NCI-H128 (cell line): Measurements from ENCODE around the gene VPS51.

ENCODE experiments used
- DNase-seq: peaks from one replicate; lab custom pipeline; 2025; ENCODE audit not compliant: unreplicated experiment; lab: John Stamatoyannopoulos, UW

VPS51 gene

DNA sequence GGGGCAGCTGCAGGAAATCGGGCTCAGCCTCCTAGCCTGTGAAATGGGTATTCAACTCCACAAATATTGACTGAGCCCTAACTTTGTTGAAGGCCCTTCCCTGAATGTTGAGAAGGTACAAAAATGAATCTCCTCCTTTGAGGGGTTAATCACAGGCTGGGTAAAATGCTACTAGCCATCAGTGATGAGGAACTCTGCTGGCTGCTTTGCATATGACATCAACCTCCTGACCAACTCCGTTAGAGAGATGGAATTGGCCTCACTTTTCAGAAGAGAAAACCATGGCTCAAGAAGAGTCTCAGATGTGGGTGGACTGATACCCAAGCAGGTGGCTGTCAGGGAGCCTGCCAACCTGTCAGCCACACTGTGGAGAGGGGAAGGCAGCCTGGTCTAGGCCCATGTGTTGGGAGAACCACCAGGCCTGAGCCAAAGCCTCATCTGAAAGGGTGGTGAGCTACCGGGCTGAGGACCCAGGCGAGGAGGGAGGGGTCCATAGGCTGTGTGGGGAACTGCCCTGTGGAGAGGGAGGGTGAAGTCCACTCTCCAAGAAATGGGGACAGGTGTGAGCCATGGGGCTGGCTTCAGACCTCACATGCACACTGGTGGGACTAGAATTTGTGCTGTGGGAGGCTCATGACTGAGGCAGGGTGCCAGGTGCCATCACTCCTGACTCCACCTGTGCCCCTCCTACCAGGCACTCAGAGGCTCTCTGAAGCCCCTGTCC, 23.9 kb upstream of the VPS51 start:
- no peak for DNase-seq

DNA sequence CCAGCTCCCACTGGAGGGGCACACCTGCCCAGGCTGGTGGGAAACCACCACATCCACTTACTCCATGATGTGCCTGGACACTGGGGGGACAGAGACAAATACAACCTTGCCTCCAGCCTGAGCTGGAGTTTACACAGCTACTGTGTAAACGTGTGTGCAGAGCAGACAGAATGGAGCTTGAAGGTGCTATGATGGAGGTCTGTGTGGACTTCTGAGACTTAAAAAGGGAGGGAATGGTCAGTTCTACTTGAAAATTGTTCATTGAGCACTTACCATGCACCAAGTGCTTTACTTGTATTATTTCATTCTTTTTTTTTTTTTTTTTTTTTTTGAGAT, 23.4 kb upstream of the VPS51 start:
- DNase-seq = no peak

DNA sequence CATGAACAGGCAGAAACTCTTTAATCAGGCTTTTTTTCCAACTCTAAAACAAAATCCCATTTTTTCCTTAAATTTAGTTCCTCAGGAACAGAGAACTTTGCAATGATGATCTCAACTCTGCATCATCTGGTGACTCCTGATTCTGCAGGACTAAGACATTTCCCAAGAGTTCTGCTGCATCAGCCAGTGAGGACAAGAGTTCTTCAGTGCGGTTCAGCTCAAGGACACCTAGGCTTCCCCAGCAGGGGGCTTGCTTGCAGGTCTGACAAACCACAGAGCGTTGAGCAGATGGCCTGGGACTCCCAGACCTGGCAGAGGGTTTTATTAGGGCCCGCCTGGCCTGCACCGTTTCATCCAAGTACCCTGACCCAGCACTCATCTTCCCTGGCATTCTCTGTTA, 18.6 kb upstream of the VPS51 start:
- DNase-seq = no peak

DNA sequence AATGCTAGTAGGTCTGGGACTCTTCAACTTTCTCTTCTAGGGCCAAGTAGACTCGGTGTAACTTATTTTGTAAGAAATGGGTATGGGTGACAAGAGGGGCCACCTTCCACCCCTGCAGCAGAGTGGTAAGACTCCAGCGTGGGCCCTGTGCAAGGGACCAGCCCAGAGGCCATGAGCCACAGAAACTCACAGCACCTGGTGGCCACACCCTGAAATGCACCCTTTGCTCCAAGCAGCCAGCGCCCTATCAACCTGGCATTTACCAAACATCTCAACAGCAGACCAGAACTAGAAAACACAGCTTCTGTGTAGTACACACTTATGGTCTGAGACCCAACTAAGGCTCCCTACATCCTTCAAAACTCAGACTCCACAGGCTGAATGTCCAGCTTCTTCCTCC, 17.9 kb upstream of the VPS51 start:
- DNase-seq = peak; percentile 37

DNA sequence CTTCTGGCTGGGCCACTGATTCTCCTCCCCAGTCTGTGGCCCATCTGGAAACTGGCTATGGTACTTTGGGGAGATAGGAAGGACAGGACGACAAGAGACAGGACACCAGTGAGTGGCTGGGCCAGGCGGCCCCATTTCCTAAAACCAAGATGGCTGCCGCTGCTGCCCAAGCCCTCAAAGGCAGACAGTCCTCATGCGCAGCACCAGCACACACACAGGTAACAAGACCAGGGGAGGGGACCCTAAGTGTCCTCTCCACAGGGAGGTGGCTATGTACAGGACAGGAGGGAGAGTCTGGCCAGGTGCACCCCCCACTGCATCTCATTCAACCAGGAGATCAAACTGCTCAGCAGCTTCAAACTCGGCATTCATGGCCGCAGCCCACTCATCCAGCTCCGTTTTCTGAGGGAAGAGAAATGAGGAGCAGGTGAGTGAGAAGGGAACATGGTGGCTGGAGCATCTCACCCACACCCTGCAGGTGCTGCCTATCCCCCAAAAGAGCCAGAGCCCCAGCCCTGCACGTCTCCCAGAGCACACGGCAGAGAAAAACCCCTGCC, 17.1 kb upstream of the VPS51 start:
- DNase-seq = no peak

DNA sequence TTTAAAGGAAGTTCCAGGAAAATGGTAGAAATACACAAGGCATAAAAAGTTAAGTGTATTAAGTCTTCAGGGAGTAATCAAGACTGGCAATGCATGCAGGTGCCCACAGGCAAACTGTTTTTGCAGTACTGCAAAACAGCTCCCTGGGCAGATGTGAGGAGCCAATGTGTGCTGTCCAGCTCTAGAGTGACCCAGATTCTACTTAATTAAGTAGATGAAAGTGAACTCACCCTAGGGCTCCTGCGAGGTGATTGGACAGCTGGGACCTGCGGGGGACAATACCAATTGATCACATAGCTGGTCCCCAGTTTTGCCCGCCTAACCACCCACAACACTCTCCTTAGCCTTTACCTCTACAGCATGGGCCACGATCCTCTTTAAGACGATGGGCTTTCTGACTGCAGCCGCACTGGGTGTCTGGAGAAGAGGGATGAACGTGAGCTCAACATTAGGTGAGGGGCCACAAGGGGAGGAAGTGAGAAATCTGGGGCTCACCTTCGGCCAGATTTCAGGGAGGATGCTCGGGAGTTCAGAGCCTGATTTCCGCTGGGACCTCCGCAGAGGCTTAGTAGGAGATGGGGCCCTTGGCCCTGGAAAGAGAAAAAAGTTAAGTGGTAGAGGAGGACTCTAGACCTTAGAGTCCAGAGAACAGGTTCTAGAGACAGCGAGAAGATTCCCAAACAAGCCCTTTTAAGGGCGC, 12.7 kb upstream of the VPS51 start:
- no peak for DNase-seq

DNA sequence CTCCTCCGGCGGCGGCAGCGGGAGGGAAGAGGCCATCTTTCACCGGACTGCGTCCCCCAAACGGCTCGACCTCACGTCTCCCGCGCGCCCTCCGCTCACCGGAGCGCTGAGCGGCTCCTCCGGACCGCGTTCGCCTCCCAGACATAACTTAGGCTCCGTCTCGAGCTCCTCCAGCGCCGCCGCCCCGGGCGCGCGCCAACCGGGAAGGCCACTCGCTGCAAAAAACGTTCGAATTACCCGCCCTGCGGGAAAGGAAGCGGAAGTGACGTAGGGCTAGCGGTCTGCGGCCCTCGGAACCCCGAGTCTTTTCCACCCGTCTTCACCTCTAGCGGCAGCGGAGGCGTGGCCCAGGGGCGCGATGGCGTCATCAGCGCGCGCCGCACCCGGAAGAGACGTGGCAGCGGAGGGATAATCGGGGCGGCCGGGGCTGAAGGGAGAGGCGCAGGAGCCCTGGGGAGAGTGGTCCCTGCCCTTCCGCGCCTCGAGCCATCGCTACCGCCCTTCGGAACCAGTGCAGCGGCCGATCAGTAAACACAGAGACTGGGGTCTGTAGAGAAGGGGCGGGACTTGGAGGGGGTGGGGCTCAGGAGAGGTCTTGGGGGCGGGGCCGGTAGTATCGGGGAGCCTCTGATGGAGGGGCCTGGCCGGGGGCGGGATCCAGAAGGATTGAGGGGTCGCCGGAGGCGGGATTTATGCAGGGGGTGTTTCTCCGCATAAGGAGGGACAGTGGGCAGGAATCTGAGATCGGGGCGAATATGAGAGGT, 12.0 kb upstream of the VPS51 start, which contains the start of the genes CDCA5 and ZFPL1:
Gene CDCA5, minus strand, starts transcription at position 207 of the 764 bp plus-strand sequence. Its CDS starts 62 bp downstream, at position 145.
Gene ZFPL1, plus strand, starts transcription at position 389 of the 764 bp plus-strand sequence. CDS start 477 bp downstream, outside the sequence.
- peak; percentile 91 for DNase-seq

DNA sequence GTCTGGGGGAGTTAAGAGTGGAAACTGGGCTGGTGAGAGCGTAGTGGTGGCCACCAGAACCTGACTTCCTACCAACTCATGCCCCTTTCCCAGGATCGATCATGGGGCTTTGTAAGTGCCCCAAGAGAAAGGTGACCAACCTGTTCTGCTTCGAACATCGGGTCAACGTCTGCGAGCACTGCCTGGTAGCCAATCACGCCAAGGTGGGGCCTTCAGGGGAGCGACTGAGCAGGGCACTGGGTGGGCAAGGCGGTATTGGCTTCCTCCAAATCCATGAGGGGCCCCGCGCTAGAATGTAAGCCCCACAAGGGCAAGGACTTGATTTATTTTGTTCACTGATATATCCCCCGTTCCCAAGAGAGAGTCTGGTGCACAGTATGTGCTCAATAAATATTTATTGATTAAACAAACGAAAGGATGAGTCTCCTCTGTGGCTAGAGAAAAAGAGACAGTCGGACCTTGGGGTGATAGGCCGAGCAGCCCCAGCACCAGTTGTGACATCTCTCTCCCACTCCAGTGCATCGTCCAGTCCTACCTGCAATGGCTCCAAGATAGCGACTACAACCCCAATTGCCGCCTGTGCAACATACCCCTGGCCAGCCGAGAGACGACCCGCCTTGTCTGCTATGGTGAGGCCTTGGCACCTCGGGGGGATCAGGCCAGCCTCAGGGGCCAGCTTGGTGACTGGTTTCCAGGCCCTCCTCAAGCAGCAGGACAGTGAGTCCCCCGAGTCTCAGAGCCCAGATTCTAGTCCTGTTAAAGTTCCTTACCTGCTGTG, 11.2 kb upstream of the VPS51 start:
- no peak for DNase-seq

DNA sequence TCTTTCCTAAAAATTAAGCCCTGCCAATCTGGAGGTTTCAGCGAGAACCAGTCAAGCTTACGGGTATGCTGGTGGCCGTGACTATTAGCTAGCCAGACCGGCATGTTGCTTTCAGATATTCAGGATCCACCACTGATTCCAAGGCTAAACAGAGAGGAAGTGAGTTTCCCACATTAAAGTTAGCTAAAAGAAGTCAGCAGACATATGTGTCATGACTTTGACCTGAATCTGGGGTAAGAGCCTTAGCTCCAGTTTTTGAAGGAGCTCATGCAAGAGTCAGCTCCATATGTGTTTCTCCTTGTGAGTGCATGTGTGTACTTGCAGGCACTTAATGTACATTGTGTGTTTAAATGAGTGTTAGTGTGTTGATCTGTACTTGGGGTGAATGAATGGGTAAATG, 10.6 kb upstream of the VPS51 start:
- no peak for DNase-seq

DNA sequence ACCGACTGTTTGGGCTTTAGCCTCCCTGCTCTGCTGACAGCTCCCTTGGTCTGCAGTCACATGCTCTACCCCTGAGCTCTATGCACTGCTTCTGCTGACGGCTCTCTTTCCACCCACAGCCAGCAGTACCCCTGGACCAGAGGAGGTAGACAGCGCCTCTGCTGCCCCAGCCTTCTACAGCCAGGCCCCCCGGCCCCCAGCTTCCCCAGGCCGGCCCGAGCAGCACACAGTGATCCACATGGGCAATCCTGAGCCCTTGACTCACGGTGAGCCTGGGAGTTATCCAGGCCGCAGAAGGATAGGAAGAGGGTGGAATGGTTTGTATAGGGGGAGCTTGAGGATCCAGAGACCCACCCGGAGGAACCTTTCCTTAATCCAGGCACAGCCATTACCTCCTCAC, 9.2 kb upstream of the VPS51 start:
- DNase-seq = no peak

DNA sequence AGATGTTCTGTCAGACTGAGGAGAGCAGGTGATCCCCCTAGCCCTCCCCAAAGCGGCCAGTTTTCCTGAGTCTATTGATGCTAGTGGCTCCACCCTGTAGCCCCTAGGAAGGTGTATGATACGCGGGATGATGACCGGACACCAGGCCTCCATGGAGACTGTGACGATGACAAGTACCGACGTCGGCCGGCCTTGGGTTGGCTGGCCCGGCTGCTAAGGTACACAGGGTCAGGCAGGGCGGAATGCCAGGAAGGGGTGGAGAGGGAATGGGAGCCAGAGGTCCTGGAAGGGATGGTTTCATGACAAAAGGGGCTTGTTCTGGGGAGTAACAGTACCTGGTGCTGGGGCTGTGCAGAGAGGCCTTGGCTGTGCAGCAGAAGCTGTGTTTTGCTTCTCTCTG, 8.8 kb upstream of the VPS51 start:
- DNase-seq = no peak

DNA sequence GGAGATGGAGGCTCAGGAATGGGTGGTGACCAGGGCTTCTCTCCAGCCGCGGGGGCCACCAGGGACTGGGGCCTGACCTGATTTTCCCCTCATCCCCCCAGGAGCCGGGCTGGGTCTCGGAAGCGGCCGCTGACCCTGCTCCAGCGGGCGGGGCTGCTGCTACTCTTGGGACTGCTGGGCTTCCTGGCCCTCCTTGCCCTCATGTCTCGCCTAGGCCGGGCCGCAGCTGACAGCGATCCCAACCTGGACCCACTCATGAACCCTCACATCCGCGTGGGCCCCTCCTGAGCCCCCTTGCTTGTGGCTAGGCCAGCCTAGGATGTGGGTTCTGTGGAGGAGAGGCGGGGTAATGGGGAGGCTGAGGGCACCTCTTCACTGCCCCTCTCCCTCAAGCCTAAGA, 8.2 kb upstream of the VPS51 start:
- DNase-seq = no peak

DNA sequence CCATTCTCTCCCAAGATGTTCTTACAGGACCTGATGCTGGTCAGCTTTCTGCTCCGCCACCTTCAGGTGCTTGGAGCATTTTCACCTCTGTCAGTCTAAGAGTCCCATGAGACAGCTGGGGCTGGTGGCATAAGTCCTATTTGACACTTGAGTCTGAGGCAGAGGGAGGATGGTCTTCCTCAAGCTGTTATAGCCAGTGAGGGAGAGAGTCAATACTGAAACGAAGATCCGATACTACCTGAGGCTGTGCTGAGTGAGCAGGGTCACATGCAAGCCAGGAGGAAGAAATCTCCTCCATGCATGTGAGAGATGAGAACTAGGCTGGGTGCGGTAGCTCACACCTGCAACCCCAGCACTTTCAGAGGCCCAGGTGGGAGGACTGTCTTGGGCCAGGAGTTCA, 6.4 kb upstream of the VPS51 start:
- no peak for DNase-seq

DNA sequence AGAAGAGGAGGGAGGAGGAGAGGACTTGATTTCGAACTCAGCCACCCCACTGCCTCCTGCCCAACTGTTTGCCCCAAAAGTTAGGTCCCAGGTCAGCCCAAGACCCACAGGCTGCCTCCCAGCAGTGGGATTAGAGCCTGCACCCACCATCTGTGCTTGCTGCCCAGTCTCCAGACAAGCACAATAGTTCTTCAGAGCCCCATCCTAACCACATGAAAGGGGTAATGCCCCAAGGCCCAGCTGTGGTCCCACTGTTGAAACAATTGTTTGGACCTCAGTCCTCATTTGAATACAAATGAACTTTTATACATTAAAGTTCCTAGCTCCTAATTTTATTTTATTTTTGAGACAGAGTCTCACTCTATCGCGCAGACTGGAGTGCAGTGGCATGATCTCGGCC, 5.4 kb upstream of the VPS51 start:
- DNase-seq = no peak

DNA sequence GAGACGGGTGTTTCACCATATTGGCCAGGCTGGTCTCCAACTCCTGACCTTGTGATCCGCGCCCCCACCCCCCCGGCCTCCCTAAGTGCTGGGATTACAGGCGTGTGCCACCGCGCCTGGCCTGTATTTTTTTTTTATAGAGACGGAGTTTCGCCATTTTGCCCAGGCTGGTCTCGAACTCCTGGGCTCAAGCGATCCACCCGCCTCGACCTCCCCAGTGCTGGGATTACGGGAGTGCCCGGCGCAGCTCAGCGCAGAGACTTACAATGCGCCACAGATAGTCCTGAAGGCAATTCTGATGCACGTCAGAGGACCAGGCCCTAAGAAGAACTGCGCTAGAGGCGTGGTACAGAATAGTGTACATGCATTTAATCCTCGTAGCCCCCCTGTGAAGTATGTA, 587 bp upstream of the VPS51 start:
- DNase-seq = no peak

DNA sequence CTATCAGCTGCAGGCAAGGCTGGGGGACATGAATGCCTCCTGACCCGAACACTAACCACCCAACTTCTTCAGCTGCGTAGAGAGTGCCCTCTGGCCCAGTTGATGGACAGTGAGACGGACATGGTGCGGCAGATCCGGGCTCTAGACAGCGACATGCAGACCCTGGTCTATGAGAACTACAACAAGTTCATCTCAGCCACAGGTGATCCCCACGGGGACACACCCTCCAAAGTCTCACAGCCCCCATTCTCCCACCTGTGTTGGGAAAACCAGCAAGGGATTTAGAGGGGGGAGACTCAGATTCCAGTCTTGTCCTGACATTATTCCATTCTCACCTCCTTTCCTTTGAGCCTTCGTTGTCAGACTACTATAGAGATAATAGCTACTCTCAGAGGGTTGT, 912 bp downstream of the VPS51 start:
- DNase-seq = no peak

DNA sequence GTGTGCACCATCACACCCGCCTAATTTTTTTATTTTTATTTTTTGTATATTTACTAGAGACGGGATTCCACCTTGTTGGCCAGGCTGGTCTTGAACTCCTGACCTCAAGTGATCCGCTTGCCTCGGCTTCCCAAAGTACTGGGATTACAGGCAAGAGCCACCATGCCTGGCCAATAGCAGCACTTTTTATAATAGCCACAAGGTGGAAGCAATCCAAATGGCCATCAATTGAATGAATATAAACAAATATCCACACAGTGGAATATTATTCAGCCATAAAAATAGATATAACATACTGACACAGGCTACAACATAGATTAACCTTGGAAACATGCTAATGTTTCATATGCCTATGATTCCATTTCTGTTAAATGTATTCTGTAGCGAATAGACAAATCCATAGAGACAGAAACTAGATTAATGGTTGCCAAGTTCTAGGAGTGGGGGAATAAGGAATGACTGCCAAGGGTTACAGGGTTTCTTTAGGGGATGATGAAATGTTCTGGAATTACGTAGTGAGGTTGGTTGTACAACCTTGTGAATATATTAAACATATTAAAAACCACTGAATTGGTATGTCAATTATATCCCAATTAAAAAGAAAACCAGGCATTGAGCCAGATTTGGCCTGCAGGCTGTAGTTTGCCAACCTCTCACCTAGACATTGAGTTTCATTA, 4.8 kb downstream of the VPS51 start:
- DNase-seq = no peak

DNA sequence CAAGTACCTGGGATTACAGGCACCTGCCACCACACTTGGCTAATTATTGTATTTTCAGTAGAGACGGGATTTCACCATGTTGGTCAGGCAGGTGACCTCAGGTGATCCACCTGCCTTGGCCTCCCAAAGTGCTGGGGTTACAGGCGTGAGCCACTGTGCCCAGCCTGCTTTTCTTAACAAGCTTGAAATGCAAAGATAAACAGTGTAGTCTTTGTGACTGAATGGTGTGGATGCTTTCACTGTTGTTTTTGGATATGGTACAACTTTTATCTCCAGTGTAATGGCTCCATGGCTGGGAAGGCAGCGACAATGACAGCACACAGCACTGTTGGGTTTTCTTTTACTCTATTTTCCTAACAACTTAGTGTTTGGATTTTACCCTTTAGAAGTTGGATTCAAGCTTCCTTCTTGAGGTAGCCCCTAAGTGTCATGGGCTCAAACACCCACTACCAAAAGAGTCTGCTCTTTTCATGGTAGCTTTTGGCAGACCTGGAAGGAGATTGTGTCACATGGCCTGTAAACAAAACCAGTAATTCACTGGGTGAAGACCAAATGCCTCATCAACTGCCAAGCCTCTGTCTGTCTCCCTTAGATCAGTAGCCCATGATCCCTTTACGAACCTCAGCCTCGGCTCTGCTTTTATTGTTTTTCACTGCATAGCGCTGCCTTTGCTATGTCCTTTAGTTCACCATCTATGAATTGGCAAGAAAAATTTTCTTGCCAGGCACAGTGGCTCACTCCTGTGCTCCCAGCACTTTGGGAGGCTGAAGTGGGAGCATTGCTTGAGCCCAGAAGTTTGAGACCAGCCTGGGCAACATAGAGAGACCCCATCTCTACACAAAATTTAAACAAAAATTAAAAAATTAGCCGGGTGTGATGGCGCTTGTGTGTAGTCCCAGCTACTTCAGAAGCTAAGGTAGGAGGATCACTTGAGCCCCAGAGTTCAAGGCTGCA, 6.4 kb downstream of the VPS51 start:
- no peak for DNase-seq

DNA sequence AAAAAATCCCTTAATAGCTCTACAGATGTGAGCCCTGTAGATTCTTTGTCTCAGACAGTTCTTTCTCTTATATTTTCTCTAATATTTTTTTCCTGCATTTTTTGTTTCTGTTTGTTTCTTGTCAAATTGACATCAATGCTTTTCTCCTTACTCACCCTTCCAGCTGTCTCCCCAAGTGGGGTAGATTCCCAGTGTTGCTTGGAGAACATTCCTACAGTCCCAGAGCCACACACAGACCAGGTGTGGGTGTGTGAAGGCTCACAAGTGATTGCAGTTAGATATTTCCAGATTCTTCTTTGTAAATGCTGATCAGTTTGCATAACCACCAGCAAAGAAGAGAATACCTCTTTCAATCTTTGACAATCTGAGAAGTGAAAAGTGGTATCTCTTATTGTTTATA, 7.5 kb downstream of the VPS51 start:
- no peak for DNase-seq
